OCI-LY1 (cell line): ENCODE results near the gene NLK.
"Not testable (repeated sequence)": the region's sequence is repeated elsewhere in the genome, so short reads cannot be mapped to it uniquely, and the experiment has no call there.

Experiments used
- H2AFZ ChIP-seq: fragments of 200-600 bp; sonication (generic), shearing (Covaris generic); 2 replicates; pipeline ENCODE4 v1.6.0; 2014; ENCODE audit warnings: antibody characterized with exemption, mild to moderate bottlenecking, low read length
- H3F3A ChIP-seq: fragments of 200-600 bp; sonication (generic), shearing (Covaris generic); 2 replicates; pipeline ENCODE4 v1.6.0; 2014; ENCODE audit warnings: mild to moderate bottlenecking, antibody characterized with exemption, low read length, moderate library complexity; ENCODE audit not compliant: insufficient read depth
- H3K27ac ChIP-seq: fragments of 200-600 bp; sonication (generic); 2 replicates; pipeline ENCODE4 v1.5.1; 2014; ENCODE audit warnings: low read length, mixed run types, mild to moderate bottlenecking, low read depth; ENCODE audit not compliant: poor library complexity, severe bottlenecking
- H3K27me3 ChIP-seq: fragments of 200-600 bp; sonication (generic); 2 replicates; pipeline ENCODE4 v1.6.0; 2014; ENCODE audit warnings: antibody characterized with exemption, mild to moderate bottlenecking, low read length, moderate library complexity; ENCODE audit not compliant: insufficient read depth
- H3K36me3 ChIP-seq: fragments of 200-600 bp; sonication (generic); 2 replicates; pipeline ENCODE4 v1.6.1; 2014; ENCODE audit warnings: mild to moderate bottlenecking, antibody characterized with exemption, low read length, moderate library complexity, mixed read lengths; ENCODE audit not compliant: insufficient read depth
- H3K4me1 ChIP-seq: fragments of 200-600 bp; sonication (generic); 2 replicates; pipeline ENCODE4 v1.5.1; 2014; ENCODE audit warnings: mild to moderate bottlenecking, low read length, moderate library complexity; ENCODE audit not compliant: insufficient read depth, severe bottlenecking
- H3K4me2 ChIP-seq: fragments of 200-600 bp; sonication (generic), shearing (Covaris generic); 2 replicates; pipeline ENCODE4 v1.6.1; 2014; ENCODE audit warnings: low read length
- H3K4me3 ChIP-seq: fragments of 200-600 bp; sonication (generic); 2 replicates; pipeline ENCODE4 v1.5.1; 2014; ENCODE audit warnings: low read length, low read depth, mild to moderate bottlenecking, mixed read lengths; ENCODE audit not compliant: poor library complexity, severe bottlenecking
- H3K79me2 ChIP-seq: fragments of 200-600 bp; shearing (Covaris generic); 2 replicates; pipeline ENCODE4 v1.6.1; 2016; ENCODE audit warnings: mixed run types, low read length, mixed read lengths; ENCODE audit not compliant: insufficient read depth
- H3K9ac ChIP-seq: fragments of 200-600 bp; sonication (generic), shearing (Covaris generic); 2 replicates; pipeline ENCODE4 v1.6.1; 2014; ENCODE audit warnings: mild to moderate bottlenecking, low read length, mixed read lengths
- H3K9me2 ChIP-seq: fragments of 200-600 bp; sonication (generic), shearing (Covaris generic); 2 replicates; pipeline ENCODE4 v1.6.1; 2014; ENCODE audit warnings: low read depth, mild to moderate bottlenecking, low read length, mixed read lengths
- H3K9me3 ChIP-seq: fragments of 200-600 bp; shearing (Covaris generic); 2 replicates; pipeline ENCODE4 v1.6.1; 2014; ENCODE audit warnings: low read length, mixed read lengths
- H4K20me1 ChIP-seq: fragments of 200-600 bp; sonication (generic), shearing (Covaris generic); 2 replicates; pipeline ENCODE4 v1.6.0; 2016; ENCODE audit warnings: mild to moderate bottlenecking, low read length; ENCODE audit not compliant: insufficient read depth
- CTCF ChIP-seq: fragments of 200-600 bp; sonication (generic), shearing (Covaris generic); IDR thresholded peaks from 2 replicates; pipeline ENCODE4 v1.5.1; 2017; ENCODE audit warnings: mild to moderate bottlenecking, antibody characterized with exemption, low read length, moderate library complexity, mixed read lengths
- EZH2 ChIP-seq: fragments of 200-600 bp; sonication (generic), shearing (Covaris generic); IDR thresholded peaks from 2 replicates; pipeline ENCODE4 v1.8.0; 2017; ENCODE audit warnings: borderline replicate concordance, mixed run types, mild to moderate bottlenecking, antibody characterized with exemption, low read length, moderate library complexity, mixed read lengths

NLK gene

GRCh38 chr17:28096756-28097155, 54.3 kb downstream of the NLK start:
- H3K4me3 ChIP-seq: no peak overlapping the region
- TF ChIP-seq EZH2 (no peak), CTCF (no peak)
- no peaks in the 10 kb centered on the region for H3K27me3 ChIP-seq
- H3K9me2 ChIP-seq: no peaks in the 10 kb centered on the region
- no peaks in the 10 kb centered on the region for H3F3A ChIP-seq
- no peak overlapping the region for H3K9ac ChIP-seq
- no peaks in the 10 kb centered on the region for H4K20me1 ChIP-seq
- no peak overlapping the region for H3K4me2 ChIP-seq
- H3K79me2 ChIP-seq: peaks cover 20% of the 10 kb centered on the region; the same call in 1 of the 2 replicates
- no peak overlapping the region for H2AFZ ChIP-seq
- H3K4me1 ChIP-seq: peaks cover 29% of the 10 kb centered on the region
- no peaks in the 10 kb centered on the region; the same call in 1 of the 2 replicates for H3K36me3 ChIP-seq
- no peaks in the 10 kb centered on the region for H3K9me3 ChIP-seq
- no peak overlapping the region for H3K27ac ChIP-seq

- H4K20me1 ChIP-seq: no peaks in the 10 kb centered on the region
- no peak overlapping the region for H3K9ac ChIP-seq
- H3K36me3 ChIP-seq: no peaks in the 10 kb centered on the region; the same call in 1 of the 2 replicates
- no peaks in the 10 kb centered on the region for H3K9me3 ChIP-seq
- H3K27ac ChIP-seq: no peak overlapping the region
- no peaks in the 10 kb centered on the region for H3K9me2 ChIP-seq
- H3K4me3 ChIP-seq: no peak overlapping the region
- H3K79me2 ChIP-seq: peaks cover 15% of the 10 kb centered on the region; the same call in 1 of the 2 replicates
- no peaks in the 10 kb centered on the region for H3K27me3 ChIP-seq
- no peaks in the 10 kb centered on the region for H3F3A ChIP-seq
- no peak overlapping the region for H3K4me2 ChIP-seq
- H3K4me1 ChIP-seq: peaks cover 24% of the 10 kb centered on the region
- no peak overlapping the region for H2AFZ ChIP-seq
- TF ChIP-seq EZH2 (no peak), CTCF (no peak)
These were observed 54.8 kb downstream of the NLK start for GRCh38 chr17:28097254-28097653.

- no peaks in the 10 kb centered on the region for H3K27me3 ChIP-seq
- peaks cover 22% of the 10 kb centered on the region for H3K4me1 ChIP-seq
- no peaks in the 10 kb centered on the region for H3F3A ChIP-seq
- H2AFZ ChIP-seq: no peak overlapping the region
- peaks cover 13% of the 10 kb centered on the region; the same call in 1 of the 2 replicates for H3K79me2 ChIP-seq
- H3K27ac ChIP-seq: no peak overlapping the region
- no peaks in the 10 kb centered on the region for H3K9me2 ChIP-seq
- H3K9ac ChIP-seq: no peak overlapping the region
- H3K36me3 ChIP-seq: no peaks in the 10 kb centered on the region; the same call in 1 of the 2 replicates
- no peak overlapping the region for H3K4me3 ChIP-seq
- no peaks in the 10 kb centered on the region for H4K20me1 ChIP-seq
- no peaks in the 10 kb centered on the region for H3K9me3 ChIP-seq
- TF ChIP-seq EZH2: no peak
- TF ChIP-seq CTCF: no peak
- no peak overlapping the region for H3K4me2 ChIP-seq
These were observed 55.4 kb downstream of the NLK start for GRCh38 chr17:28097901-28098300.

GRCh38 chr17:28098591-28098990, 56.1 kb downstream of the NLK start:
- not testable (repeated sequence) for H3F3A ChIP-seq, H4K20me1 ChIP-seq, H3K36me3 ChIP-seq, H3K9me2 ChIP-seq, H3K9ac ChIP-seq, H3K4me3 ChIP-seq, H3K27ac ChIP-seq, H3K27me3 ChIP-seq, H2AFZ ChIP-seq, H3K4me2 ChIP-seq, H3K9me3 ChIP-seq
- H3K79me2 ChIP-seq: peaks cover 13% of the 10 kb centered on the region; the same call in 1 of the 2 replicates
- peaks cover 22% of the 10 kb centered on the region for H3K4me1 ChIP-seq
